Renal cortical epithelial cell (primary cell): ENCODE data around the gene NUDT3. TPM values are rescaled to one million over a fixed set of nuclear protein-coding genes. Genes with fewer than 3 reads are reported as not detected.
"Not testable (repeated sequence)": the region's sequence is repeated elsewhere in the genome, so short reads cannot be mapped to it uniquely, and the experiment has no call there.

Experiments used
- DNase-seq: peaks from one replicate; pipeline ENCODE4 v3.0.0-alpha.2; 2011; ENCODE audit warnings: low read depth
- total RNA-seq: library from RNA; depleted of rRNA; stranded (reverse); fragments of >200 nt; gene quantifications from 2 replicates; pipeline ENCODE4 v1.2.3, GENCODE V29; 2014

Gene NUDT3
- total RNA-seq, 1 donor from 2014 or later = 26.9 TPM

GRCh38 chr6:34370361-34370760, 22.1 kb downstream of the NUDT3 start:
- no peak for DNase-seq

- no peak for DNase-seq
These were observed 23.1 kb downstream of the NUDT3 start for GRCh38 chr6:34369385-34369784.

GRCh38 chr6:34366639-34366921, 25.9 kb downstream of the NUDT3 start:
- DNase-seq = no peak

- peak; percentile 87 for DNase-seq
These were observed 26.5 kb downstream of the NUDT3 start for GRCh38 chr6:34365781-34366638.

- DNase-seq = not testable (repeated sequence)
These were observed 28.8 kb downstream of the NUDT3 start for GRCh38 chr6:34363681-34364075.

- DNase-seq = no peak
These were observed 29.4 kb downstream of the NUDT3 start for GRCh38 chr6:34362909-34363680.

GRCh38 chr6:34362176-34362575, 30.3 kb downstream of the NUDT3 start:
- no peak for DNase-seq

GRCh38 chr6:34360556-34360955, 31.9 kb downstream of the NUDT3 start:
- DNase-seq = no peak

GRCh38 chr6:34359418-34360158, 32.9 kb downstream of the NUDT3 start:
- DNase-seq = no peak

GRCh38 chr6:34358389-34358905, 34.0 kb downstream of the NUDT3 start:
- no peak for DNase-seq

GRCh38 chr6:34357937-34358336, 34.5 kb downstream of the NUDT3 start:
- DNase-seq = no peak

- DNase-seq = no peak
These were observed 36.6 kb downstream of the NUDT3 start for GRCh38 chr6:34355889-34356288.

- not testable (repeated sequence) for DNase-seq
These were observed 38.2 kb downstream of the NUDT3 start for GRCh38 chr6:34354230-34354629.

- not testable (repeated sequence) for DNase-seq
These were observed 38.9 kb downstream of the NUDT3 start for GRCh38 chr6:34353530-34353929.

- peak; percentile 41 for DNase-seq
These were observed 40.0 kb downstream of the NUDT3 start for GRCh38 chr6:34352305-34352937.

GRCh38 chr6:34350934-34351217, 41.6 kb downstream of the NUDT3 start:
- DNase-seq = no peak

GRCh38 chr6:34350137-34350933, 42.1 kb downstream of the NUDT3 start:
- no peak for DNase-seq

GRCh38 chr6:34349211-34349610, 43.3 kb downstream of the NUDT3 start:
- no peak for DNase-seq

GRCh38 chr6:34347303-34347702, 45.2 kb downstream of the NUDT3 start:
- DNase-seq = no peak

GRCh38 chr6:34346175-34347119, 46.0 kb downstream of the NUDT3 start:
- peak; percentile 86 for DNase-seq
